Endodermal cell (in vitro differentiated cells): ENCODE data around the gene SLX9. TPM values are rescaled to one million over a fixed set of nuclear protein-coding genes. Genes with fewer than 3 reads are reported as not detected.

Source experiments
- DNase-seq: peaks from one replicate; pipeline ENCODE4 v3.0.0-alpha.2; 2017
- H3K27ac ChIP-seq: 2 replicates; pipeline ENCODE4 v1.5.1; 2013; ENCODE audit warnings: mild to moderate bottlenecking, low read depth, low read length, moderate library complexity
- H3K27me3 ChIP-seq: 2 replicates; pipeline ENCODE4 v1.6.1; 2013; ENCODE audit warnings: mild to moderate bottlenecking, low read length, moderate library complexity; ENCODE audit not compliant: insufficient read depth, control insufficient read depth, poor library complexity, severe bottlenecking
- H3K36me3 ChIP-seq: 2 replicates; pipeline ENCODE4 v1.7.0; 2013; ENCODE audit warnings: mild to moderate bottlenecking, low read length, moderate library complexity; ENCODE audit not compliant: control insufficient read depth, insufficient read depth
- H3K4me1 ChIP-seq: one replicate; pipeline ENCODE4 v1.7.0; 2013; ENCODE audit warnings: low read length; ENCODE audit not compliant: control insufficient read depth, insufficient read depth
- H3K4me3 ChIP-seq: 2 replicates; pipeline ENCODE4 v1.5.1; 2013; ENCODE audit warnings: mild to moderate bottlenecking, low read length, moderate library complexity
- H3K9ac ChIP-seq: 2 replicates; pipeline ENCODE4 v1.6.1; 2013; ENCODE audit warnings: mild to moderate bottlenecking, low read length, moderate library complexity; ENCODE audit not compliant: poor library complexity, severe bottlenecking; ENCODE audit errors: extremely low read depth
- H3K9me3 ChIP-seq: 2 replicates; pipeline ENCODE4 v1.6.1; 2013; ENCODE audit warnings: mild to moderate bottlenecking, low read length, moderate library complexity; ENCODE audit not compliant: control insufficient read depth
- H3K27ac Mint-ChIP-seq: 2 replicates; pipeline ENCODE4 v1.8.0; 2020; ENCODE audit warnings: mixed read lengths
- H3K27me3 Mint-ChIP-seq: 2 replicates; pipeline ENCODE4 v1.8.0; 2021; ENCODE audit warnings: mild to moderate bottlenecking, mixed read lengths; ENCODE audit not compliant: insufficient read depth
- H3K36me3 Mint-ChIP-seq: 2 replicates; pipeline ENCODE4 v1.8.0; 2020; ENCODE audit warnings: low read depth, mixed read lengths
- H3K4me1 Mint-ChIP-seq: 2 replicates; pipeline ENCODE4 v1.8.0; 2020; ENCODE audit warnings: mixed read lengths
- H3K4me3 Mint-ChIP-seq: 2 replicates; pipeline ENCODE4 v1.8.0; 2020; ENCODE audit warnings: mild to moderate bottlenecking, moderate library complexity, mixed read lengths
- H3K9me3 Mint-ChIP-seq: 2 replicates; pipeline ENCODE4 v1.8.0; 2020; ENCODE audit warnings: mild to moderate bottlenecking, mixed read lengths
- CTCF ChIP-seq: fragments of 200-600 bp; sonication (generic); conservative IDR thresholded peaks from 2 replicates; pipeline ENCODE4 v1.5.0; 2021; ENCODE audit warnings: antibody characterized with exemption, mild to moderate bottlenecking
- WGBS, 2 experiments: methylation state at CpG; one replicate each; pipeline versions ENCODE4 v1.1.5 to v1.1.7; 2013; ENCODE audit warnings: missing lambda C conversion rate in 2 of 2, mixed read lengths in 1 of 2; ENCODE audit not compliant: insufficient coverage in 1 of 2, insufficient read length in 1 of 2; 5-methylcytosine and 5-hydroxymethylcytosine counted together
- total RNA-seq, 2 donors: library from RNA; stranded (reverse); fragmentation: NEBNext Ultra II Directional in 1 of 2; extraction: Animal tissue kit (Norgen Biotek cat#: 25700) in 1 of 2; gene quantifications; 2 replicates in 1 of 2; 3 replicates in 1 of 2; pipeline ENCODE4 v1.2.1, GENCODE V29; 2021

Gene SLX9
- total RNA-seq, 2 donors from 2014 or later = 38.0 to 48.9 TPM

- peaks cover 57% of the 10 kb centered on the region for H3K36me3 Mint-ChIP-seq
- H3K4me1 ChIP-seq = no peaks in the 10 kb centered on the region
- H3K4me3 Mint-ChIP-seq = no peak overlapping the region
- H3K27ac Mint-ChIP-seq = peak overlapping the region; percentile 18
- H3K9ac ChIP-seq = no peak overlapping the region
- no peak for TF ChIP-seq CTCF
- WGBS, 2 experiments = 91 to 94% methylated on average over 25 to 30 of the region's 30 CpGs
- H3K9me3 Mint-ChIP-seq = no peaks in the 10 kb centered on the region
- peak overlapping the region; percentile 32 for H3K27ac ChIP-seq
- H3K9me3 ChIP-seq = no peaks in the 10 kb centered on the region
- peaks cover 48% of the 10 kb centered on the region for H3K36me3 ChIP-seq
- no peaks in the 10 kb centered on the region for H3K27me3 ChIP-seq
- no peak overlapping the region for H3K4me3 ChIP-seq
- DNase-seq = no peak
- H3K27me3 Mint-ChIP-seq = no peaks in the 10 kb centered on the region
- no peaks in the 10 kb centered on the region for H3K4me1 Mint-ChIP-seq
Observed at GRCh38 chr21:44966135-44967081, 26.6 kb downstream of the SLX9 start.

- Histone ChIP-seq H3K27ac (no peak overlapping the region), H3K36me3 (peaks cover 39% of the 10 kb centered on the region), H3K27me3 (no peaks in the 10 kb centered on the region), H3K4me1 (no peaks in the 10 kb centered on the region), H3K9ac (no peak overlapping the region), H3K4me3 (no peak overlapping the region), H3K9me3 (no peaks in the 10 kb centered on the region)
- DNase-seq = no peak
- Mint-ChIP-seq H3K4me1 (peaks cover 4% of the 10 kb centered on the region), H3K4me3 (no peak overlapping the region), H3K27ac (no peak overlapping the region), H3K27me3 (no peaks in the 10 kb centered on the region), H3K9me3 (no peaks in the 10 kb centered on the region), H3K36me3 (peaks cover 49% of the 10 kb centered on the region)
- 96% methylated on average over 29 to 38 of the region's 38 CpGs for WGBS, 2 experiments
- TF ChIP-seq CTCF = no peak
Observed at GRCh38 chr21:44967082-44968047, 27.5 kb downstream of the SLX9 start.

- Mint-ChIP-seq H3K4me3 (no peak overlapping the region), H3K9me3 (no peaks in the 10 kb centered on the region), H3K4me1 (peaks cover 4% of the 10 kb centered on the region), H3K36me3 (peaks cover 41% of the 10 kb centered on the region), H3K27ac (peak overlapping the region; percentile 4), H3K27me3 (no peaks in the 10 kb centered on the region)
- H3K36me3 ChIP-seq = peaks cover 27% of the 10 kb centered on the region
- peak overlapping the region; percentile 24 for H3K27ac ChIP-seq
- WGBS, 2 experiments = 89 to 92% methylated on average over 19 to 20 of the region's 20 CpGs
- H3K27me3 ChIP-seq = no peaks in the 10 kb centered on the region
- H3K4me3 ChIP-seq = no peak overlapping the region
- H3K9ac ChIP-seq = no peak overlapping the region
- no peak for TF ChIP-seq CTCF
- DNase-seq = no peak
- H3K4me1 ChIP-seq = no peaks in the 10 kb centered on the region
- H3K9me3 ChIP-seq = no peaks in the 10 kb centered on the region
Observed at GRCh38 chr21:44969066-44969670, 29.3 kb downstream of the SLX9 start.
